Measurements from ENCODE around the gene WNK1. TPM values are rescaled to one million over a fixed set of nuclear protein-coding genes. Genes with fewer than 3 reads are reported as not detected.

The WNK1 gene
- total RNA-seq, 1 donor from 2014 or later, result 157 TPM

- peaks cover 3% of the 10 kb centered on the region for H3K4me1 Mint-ChIP-seq (ENCODE audit: low read depth, unreplicated experiment)
- H3K27ac ChIP-seq (ENCODE audit: low read depth, low read length), result no peak overlapping the region
- no peak overlapping the region for H3K27ac Mint-ChIP-seq (ENCODE audit: unreplicated experiment)
- peaks cover 21% of the 10 kb centered on the region for H3K36me3 Mint-ChIP-seq (ENCODE audit: low read depth, unreplicated experiment)
- FAIRE-seq (no peak), DNase-seq (ENCODE audit: low read depth) (no peak)
- H3K9me3 ChIP-seq (ENCODE audit: insufficient read depth, low read depth, low read length), result no peaks in the 10 kb centered on the region
- TF ChIP-seq CTCF (IDR thresholded peaks at IDR 0.05; ENCODE audit: insufficient read depth, low read depth, low read length) (no peak), EZH2 (IDR thresholded peaks at IDR 0.05; ENCODE audit: insufficient read depth, low read length) (no peak)
- H3K9ac ChIP-seq (ENCODE audit: low read length), result no peak overlapping the region
- H2AFZ ChIP-seq (ENCODE audit: low read depth, low read length), result no peak overlapping the region
- H3K27me3 Mint-ChIP-seq (ENCODE audit: low read depth, unreplicated experiment), result no peaks in the 10 kb centered on the region
- H3K9me3 Mint-ChIP-seq (ENCODE audit: unreplicated experiment), result no peaks in the 10 kb centered on the region
- H3K4me3 ChIP-seq (ENCODE audit: insufficient read depth, low read depth, low read length), result no peak overlapping the region
- H3K79me2 ChIP-seq (ENCODE audit: insufficient read depth, low read length), result peaks cover 2% of the 10 kb centered on the region
- peaks cover 22% of the 10 kb centered on the region for H4K20me1 ChIP-seq (ENCODE audit: insufficient read depth, low read length)
- peaks cover 48% of the 10 kb centered on the region for H3K36me3 ChIP-seq (ENCODE audit: insufficient read depth, low read length)
- no peak overlapping the region for H3K4me3 Mint-ChIP-seq (ENCODE audit: unreplicated experiment)
- no peak overlapping the region for H3K4me2 ChIP-seq (ENCODE audit: low read length)
- H3K4me1 ChIP-seq (ENCODE audit: insufficient read depth, low read length), result peaks cover 3% of the 10 kb centered on the region
- no peaks in the 10 kb centered on the region for H3K27me3 ChIP-seq (ENCODE audit: insufficient read depth, low read length)
Observed at GRCh38 chr12:907413-908185, 155.2 kb downstream of the WNK1 start.

GRCh38 chr12:909861-910260 lies 157.5 kb downstream of the WNK1 start:
- Mint-ChIP-seq H3K9me3 (ENCODE audit: unreplicated experiment) (no peaks in the 10 kb centered on the region), H3K4me1 (ENCODE audit: low read depth, unreplicated experiment) (peaks cover 14% of the 10 kb centered on the region), H3K36me3 (ENCODE audit: low read depth, unreplicated experiment) (peaks cover 19% of the 10 kb centered on the region), H3K4me3 (ENCODE audit: unreplicated experiment) (no peak overlapping the region), H3K27me3 (ENCODE audit: low read depth, unreplicated experiment) (no peaks in the 10 kb centered on the region), H3K27ac (ENCODE audit: unreplicated experiment) (no peak overlapping the region)
- peaks cover 2% of the 10 kb centered on the region for H3K79me2 ChIP-seq (ENCODE audit: insufficient read depth, low read length)
- H3K4me2 ChIP-seq (ENCODE audit: low read length), result no peak overlapping the region
- no peak for DNase-seq (ENCODE audit: low read depth)
- H3K9ac ChIP-seq (ENCODE audit: low read length), result no peak overlapping the region
- H3K9me3 ChIP-seq (ENCODE audit: insufficient read depth, low read depth, low read length), result no peaks in the 10 kb centered on the region
- FAIRE-seq, result no peak
- H3K36me3 ChIP-seq (ENCODE audit: insufficient read depth, low read length), result peaks cover 39% of the 10 kb centered on the region
- peaks cover 18% of the 10 kb centered on the region for H4K20me1 ChIP-seq (ENCODE audit: insufficient read depth, low read length)
- no peak overlapping the region for H3K27ac ChIP-seq (ENCODE audit: low read depth, low read length)
- no peaks in the 10 kb centered on the region for H3K27me3 ChIP-seq (ENCODE audit: insufficient read depth, low read length)
- peaks cover 21% of the 10 kb centered on the region for H3K4me1 ChIP-seq (ENCODE audit: insufficient read depth, low read length)
- no peak overlapping the region for H3K4me3 ChIP-seq (ENCODE audit: insufficient read depth, low read depth, low read length)
- no peak for TF ChIP-seq EZH2 (IDR thresholded peaks at IDR 0.05; ENCODE audit: insufficient read depth, low read length)
- no peak for TF ChIP-seq CTCF (IDR thresholded peaks at IDR 0.05; ENCODE audit: insufficient read depth, low read depth, low read length)
- H2AFZ ChIP-seq (ENCODE audit: low read depth, low read length), result no peak overlapping the region

- peaks cover 43% of the 10 kb centered on the region for H3K36me3 ChIP-seq (ENCODE audit: insufficient read depth, low read length)
Observed at GRCh38 chr12:910416-910815, 158.0 kb downstream of the WNK1 start.

More at GRCh38 chr12:910416-910815, 158.0 kb downstream of the WNK1 start:
- no peak overlapping the region for H3K9ac ChIP-seq (ENCODE audit: low read length)
- H3K27me3 ChIP-seq (ENCODE audit: insufficient read depth, low read length), result no peaks in the 10 kb centered on the region
- peaks cover 2% of the 10 kb centered on the region for H3K79me2 ChIP-seq (ENCODE audit: insufficient read depth, low read length)
- Mint-ChIP-seq H3K4me3 (ENCODE audit: unreplicated experiment) (no peak overlapping the region), H3K9me3 (ENCODE audit: unreplicated experiment) (no peaks in the 10 kb centered on the region), H3K27me3 (ENCODE audit: low read depth, unreplicated experiment) (no peaks in the 10 kb centered on the region), H3K36me3 (ENCODE audit: low read depth, unreplicated experiment) (peaks cover 22% of the 10 kb centered on the region), H3K4me1 (ENCODE audit: low read depth, unreplicated experiment) (peaks cover 18% of the 10 kb centered on the region), H3K27ac (ENCODE audit: unreplicated experiment) (peak overlapping the region; percentile 7)
- H3K4me3 ChIP-seq (ENCODE audit: insufficient read depth, low read depth, low read length), result no peak overlapping the region
- peaks cover 16% of the 10 kb centered on the region for H4K20me1 ChIP-seq (ENCODE audit: insufficient read depth, low read length)
- H3K4me2 ChIP-seq (ENCODE audit: low read length), result no peak overlapping the region
- DNase-seq (ENCODE audit: low read depth), result no peak
- H3K9me3 ChIP-seq (ENCODE audit: insufficient read depth, low read depth, low read length), result no peaks in the 10 kb centered on the region
- H3K27ac ChIP-seq (ENCODE audit: low read depth, low read length), result no peak overlapping the region
- no peak for FAIRE-seq
- H2AFZ ChIP-seq (ENCODE audit: low read depth, low read length), result no peak overlapping the region
- TF ChIP-seq EZH2 (IDR thresholded peaks at IDR 0.05; ENCODE audit: insufficient read depth, low read length) (no peak), CTCF (IDR thresholded peaks at IDR 0.05; ENCODE audit: insufficient read depth, low read depth, low read length) (no peak)
- peaks cover 23% of the 10 kb centered on the region for H3K4me1 ChIP-seq (ENCODE audit: insufficient read depth, low read length)

Measured in astrocyte (in vitro differentiated cells and primary cell).